ENCODE measurements around the gene MCTP1.

MCTP1 gene

GRCh38 chr5:95070453-95070852, 214.4 kb downstream of the MCTP1 start:
- no peak for DNase-seq

GRCh38 chr5:95069948-95070347, 214.9 kb downstream of the MCTP1 start:
- DNase-seq, result peak; percentile 62 to 82

GRCh38 chr5:95069021-95069420, 215.9 kb downstream of the MCTP1 start:
- DNase-seq, result no peak

GRCh38 chr5:95068289-95068910, 216.5 kb downstream of the MCTP1 start:
- no peak for DNase-seq

GRCh38 chr5:95066048-95066447, 218.8 kb downstream of the MCTP1 start:
- no peak for DNase-seq

- no peak for DNase-seq
Observed at GRCh38 chr5:95063492-95063891, 221.4 kb downstream of the MCTP1 start.

- peak; percentile 40 for DNase-seq
Observed at GRCh38 chr5:95060098-95060497, 224.8 kb downstream of the MCTP1 start.

- DNase-seq, result peak; percentile 32 to 47
Observed at GRCh38 chr5:95059636-95060035, 225.3 kb downstream of the MCTP1 start.

GRCh38 chr5:95057615-95058014, 227.3 kb downstream of the MCTP1 start:
- peak; percentile 77 to 80 for DNase-seq

- DNase-seq, result no peak
Observed at GRCh38 chr5:95053253-95053652, 231.6 kb downstream of the MCTP1 start.

GRCh38 chr5:95050708-95051107, 234.2 kb downstream of the MCTP1 start:
- DNase-seq, result no peak

- peak; percentile 75 to 82 for DNase-seq
Observed at GRCh38 chr5:95048628-95049027, 236.3 kb downstream of the MCTP1 start.

- DNase-seq, result peak in 1 of 2 experiments; percentile 15
Observed at GRCh38 chr5:95045181-95045965, 239.5 kb downstream of the MCTP1 start.

GRCh38 chr5:95044096-95044495, 240.8 kb downstream of the MCTP1 start:
- DNase-seq, result no peak

- DNase-seq, result no peak
Observed at GRCh38 chr5:95043648-95044047, 241.2 kb downstream of the MCTP1 start.

- peak; percentile 70 to 77 for DNase-seq
Observed at GRCh38 chr5:95043234-95043633, 241.7 kb downstream of the MCTP1 start.

- no peak for DNase-seq
Observed at GRCh38 chr5:95042037-95042436, 242.9 kb downstream of the MCTP1 start.

- DNase-seq, result no peak
Observed at GRCh38 chr5:95035891-95036685, 248.8 kb downstream of the MCTP1 start.

GRCh38 chr5:95032801-95033200, 252.1 kb downstream of the MCTP1 start:
- no peak for DNase-seq

- no peak for DNase-seq
Observed at GRCh38 chr5:95029569-95030366, 255.1 kb downstream of the MCTP1 start.

GRCh38 chr5:95027775-95028174, 257.1 kb downstream of the MCTP1 start:
- no peak for DNase-seq

- peak; percentile 96 to 97 for DNase-seq
Observed at GRCh38 chr5:95027151-95027721, 257.7 kb downstream of the MCTP1 start.
